GM20431 (cell line): ENCODE results near the gene AKR1E2.

Source experiments
- in situ Hi-C: fragments of 300-500 bp; cut with MseI, MboI; formaldehyde crosslinking; loops from one replicate; pipeline ENCODE4 v1.15.0; 2020; ENCODE audit warnings: low sequenced_read_pairs; ENCODE audit not compliant: unreplicated experiment

AKR1E2 gene

DNA sequence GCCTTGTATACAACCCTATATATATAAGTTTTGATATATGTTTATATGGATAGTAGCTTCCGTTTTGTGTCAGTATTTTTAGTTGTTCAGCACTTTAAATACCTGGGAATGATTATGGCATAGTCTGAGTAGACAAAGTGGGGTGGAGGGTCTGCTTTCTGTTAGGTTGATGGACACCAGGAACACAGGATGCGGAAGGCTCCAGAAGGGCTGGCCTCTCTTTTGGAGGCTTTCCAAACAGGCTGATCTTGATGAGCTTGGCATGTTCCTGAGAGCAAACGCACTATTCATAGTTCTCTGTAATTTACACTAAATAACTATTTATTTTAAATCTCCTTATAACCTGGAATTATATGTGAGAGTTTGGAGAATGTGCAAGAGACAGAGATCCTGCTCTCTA, 12.7 kb downstream of the AKR1E2 start:
- in situ Hi-C loops = loop anchor here (25.0 kb wide), 2 partner anchors 449 to 549 kb away; no protein-coding TSS in a partner anchor

DNA sequence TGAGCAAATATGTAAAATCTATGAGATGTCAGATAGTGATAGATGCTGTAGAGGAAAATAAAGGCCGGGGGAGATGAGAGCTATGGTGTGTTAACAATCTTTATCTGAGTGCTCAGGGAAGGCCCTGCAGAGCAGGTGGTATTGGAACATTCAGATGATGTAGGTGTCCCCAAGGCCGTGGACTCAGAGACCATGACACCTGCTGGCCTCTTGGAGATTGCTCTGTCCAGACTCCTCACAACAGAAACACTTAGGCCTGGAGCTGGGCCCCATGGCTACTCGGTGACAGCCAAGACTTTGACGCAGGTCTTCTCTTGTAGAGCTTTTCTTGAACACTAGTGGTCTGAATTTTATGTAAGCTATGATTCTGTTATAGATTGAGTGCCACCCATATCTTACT, 13.3 kb downstream of the AKR1E2 start:
- in situ Hi-C loops = loop anchor here (25.0 kb wide), 2 partner anchors 448 to 548 kb away; no protein-coding TSS in a partner anchor

DNA sequence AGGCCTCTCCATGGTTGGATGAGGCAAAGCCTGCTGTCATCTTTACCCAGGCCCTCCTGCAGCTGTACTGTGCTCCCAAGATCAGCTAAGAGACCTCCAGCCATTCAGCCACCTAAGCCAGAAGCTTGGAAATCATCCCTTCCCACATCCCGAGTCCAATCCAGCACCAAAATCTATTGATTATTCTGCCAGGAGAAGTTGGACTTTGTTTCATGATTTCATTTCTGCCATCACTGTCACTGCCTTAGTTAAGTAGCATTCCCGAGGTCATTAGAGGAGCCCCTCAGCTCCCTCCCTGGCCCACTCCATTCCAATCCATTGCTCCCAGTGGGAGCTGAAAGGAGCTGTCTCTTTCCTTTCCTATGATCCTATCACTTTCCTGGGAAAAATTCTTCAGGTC, 14.1 kb downstream of the AKR1E2 start:
- in situ Hi-C loops = loop anchor here (25.0 kb wide), 2 partner anchors 447 to 547 kb away; no protein-coding TSS in a partner anchor

DNA sequence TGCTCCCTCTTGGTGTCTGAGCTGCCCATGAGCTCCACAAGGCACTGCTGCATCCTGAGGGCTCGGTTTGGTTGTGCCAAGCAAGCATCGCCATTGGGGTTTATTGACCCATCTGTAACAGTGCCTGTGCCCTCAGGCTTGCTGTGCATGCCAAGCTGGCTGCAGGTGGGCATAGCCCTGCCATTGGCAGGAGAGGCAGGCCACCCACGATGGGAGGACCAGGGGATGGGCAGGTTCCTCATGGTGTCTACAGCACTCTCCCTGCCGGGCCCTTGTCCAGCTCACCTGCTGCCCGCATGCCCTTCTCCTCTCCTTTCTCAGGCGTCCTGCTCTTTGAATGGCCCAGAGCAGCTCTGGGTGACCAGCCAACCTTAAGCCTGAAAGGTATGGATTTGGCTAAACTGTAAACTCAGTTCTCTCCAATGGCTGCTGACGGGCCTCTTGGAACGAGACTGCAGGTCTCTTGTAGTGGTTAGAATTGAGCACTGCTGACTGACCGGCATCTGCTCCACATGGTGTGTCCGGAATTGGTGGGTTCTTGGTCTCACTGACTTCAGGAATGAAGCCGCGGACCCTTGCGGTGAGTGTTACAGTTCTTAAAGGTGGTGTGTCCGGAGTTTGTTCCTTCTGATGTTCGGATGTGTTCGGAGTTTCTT, 17.6 kb downstream of the AKR1E2 start:
- in situ Hi-C loops = loop anchor here (25.0 kb wide), 2 partner anchors 444 to 544 kb away; no protein-coding TSS in a partner anchor

DNA sequence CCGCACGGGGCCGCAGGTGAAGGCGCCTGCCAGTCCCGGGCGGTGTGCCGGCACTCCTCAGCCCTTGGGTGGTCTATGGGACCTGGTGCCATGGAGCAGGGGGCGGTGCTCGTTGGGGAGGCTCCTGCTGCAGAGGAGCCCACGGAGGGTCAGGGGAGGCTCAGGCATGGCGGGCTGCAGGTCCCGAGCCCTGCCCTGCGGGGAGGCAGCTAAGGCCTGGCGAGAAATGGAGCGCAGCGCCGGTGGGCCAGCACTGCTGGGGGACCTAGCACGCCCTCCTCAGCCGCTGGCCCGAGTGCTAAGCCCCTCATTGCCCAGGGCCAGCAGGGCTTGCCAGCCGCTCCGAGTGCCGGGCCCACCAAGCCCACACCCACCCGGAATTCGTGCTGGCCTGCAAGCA, 18.9 kb downstream of the AKR1E2 start:
- in situ Hi-C loops = loop anchor here (25.0 kb wide), 2 partner anchors 442 to 542 kb away; no protein-coding TSS in a partner anchor

DNA sequence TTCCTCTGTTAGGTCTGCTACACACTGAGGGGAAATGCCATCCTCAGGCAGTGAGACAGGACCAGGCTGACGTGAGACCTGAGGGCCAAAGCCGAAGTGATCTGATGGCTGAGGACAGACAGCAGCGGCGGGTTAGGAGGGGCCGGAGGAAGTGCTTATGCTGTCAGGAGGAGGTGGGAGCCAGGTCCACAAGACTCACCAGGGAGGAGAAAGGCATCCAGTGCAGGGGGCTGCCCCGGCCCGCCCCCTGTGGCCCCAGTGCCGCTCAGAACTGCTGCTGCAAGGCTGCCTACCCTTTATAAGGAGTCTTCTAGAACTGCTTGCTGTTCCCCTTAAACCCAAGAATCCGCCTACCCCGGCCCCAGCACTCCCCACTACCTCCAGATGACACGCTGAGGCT, 19.8 kb downstream of the AKR1E2 start:
- in situ Hi-C loops = loop anchor here (25.0 kb wide), 2 partner anchors 442 to 542 kb away; no protein-coding TSS in a partner anchor

DNA sequence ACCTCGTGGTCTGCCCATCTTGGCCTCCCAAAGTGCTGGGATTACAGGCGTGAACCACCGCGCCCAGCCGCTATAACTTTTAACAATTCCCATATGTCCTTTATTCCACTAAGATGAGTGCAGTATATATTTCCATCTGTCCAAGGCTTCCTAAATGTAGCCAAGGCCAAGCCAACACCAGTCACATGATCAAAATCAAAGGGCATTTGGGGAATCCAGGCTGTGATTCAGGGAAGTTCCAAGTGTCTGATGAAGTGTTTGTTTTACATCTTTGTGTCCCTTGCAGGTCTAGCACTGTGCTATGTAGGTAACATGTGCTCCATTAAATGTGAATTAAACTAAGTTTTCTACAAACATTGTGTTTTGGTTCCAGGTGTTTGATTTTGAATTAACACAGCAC, 20.8 kb downstream of the AKR1E2 start:
- in situ Hi-C loops = loop anchor here (25.0 kb wide), 2 partner anchors 441 to 541 kb away; no protein-coding TSS in a partner anchor

DNA sequence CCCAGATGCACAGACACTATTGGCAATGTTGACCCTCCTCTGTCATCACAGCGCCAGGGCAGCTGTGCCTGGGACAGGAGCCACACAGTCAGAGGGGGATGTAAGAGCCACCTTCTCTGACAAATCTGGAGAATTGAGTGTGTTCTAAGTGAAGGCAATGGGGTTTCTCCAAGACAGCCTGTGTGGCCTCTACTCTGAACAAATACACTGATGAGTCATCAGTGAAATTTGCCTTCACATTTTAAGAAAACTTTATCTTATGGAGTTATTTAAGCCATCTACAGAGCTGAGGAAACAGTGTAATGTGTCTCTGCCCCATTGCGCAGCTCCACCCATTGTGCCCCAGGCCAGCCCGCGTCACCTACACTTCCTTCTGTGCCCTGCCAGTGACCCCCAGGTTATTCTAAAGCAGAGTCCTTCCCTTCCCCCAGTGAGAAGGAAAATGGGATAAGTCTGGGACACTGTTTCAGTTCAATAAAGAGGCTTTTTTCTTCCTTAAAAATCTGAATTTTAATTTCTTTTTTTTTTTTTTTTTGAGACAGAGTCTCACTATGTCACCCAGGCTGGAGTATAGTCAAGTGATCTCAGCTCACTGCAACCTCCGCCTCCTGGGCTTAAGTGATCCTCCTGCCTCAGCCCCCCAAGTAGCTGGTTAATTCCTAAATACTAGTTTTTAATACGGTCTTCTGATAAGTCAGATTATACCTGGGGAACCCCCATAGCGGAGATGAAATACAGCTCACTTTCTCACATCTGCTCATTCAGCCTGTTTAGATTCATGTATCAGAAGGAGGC, 21.8 kb downstream of the AKR1E2 start:
- in situ Hi-C loops = loop anchor here (25.0 kb wide), 2 partner anchors 440 to 540 kb away; no protein-coding TSS in a partner anchor

DNA sequence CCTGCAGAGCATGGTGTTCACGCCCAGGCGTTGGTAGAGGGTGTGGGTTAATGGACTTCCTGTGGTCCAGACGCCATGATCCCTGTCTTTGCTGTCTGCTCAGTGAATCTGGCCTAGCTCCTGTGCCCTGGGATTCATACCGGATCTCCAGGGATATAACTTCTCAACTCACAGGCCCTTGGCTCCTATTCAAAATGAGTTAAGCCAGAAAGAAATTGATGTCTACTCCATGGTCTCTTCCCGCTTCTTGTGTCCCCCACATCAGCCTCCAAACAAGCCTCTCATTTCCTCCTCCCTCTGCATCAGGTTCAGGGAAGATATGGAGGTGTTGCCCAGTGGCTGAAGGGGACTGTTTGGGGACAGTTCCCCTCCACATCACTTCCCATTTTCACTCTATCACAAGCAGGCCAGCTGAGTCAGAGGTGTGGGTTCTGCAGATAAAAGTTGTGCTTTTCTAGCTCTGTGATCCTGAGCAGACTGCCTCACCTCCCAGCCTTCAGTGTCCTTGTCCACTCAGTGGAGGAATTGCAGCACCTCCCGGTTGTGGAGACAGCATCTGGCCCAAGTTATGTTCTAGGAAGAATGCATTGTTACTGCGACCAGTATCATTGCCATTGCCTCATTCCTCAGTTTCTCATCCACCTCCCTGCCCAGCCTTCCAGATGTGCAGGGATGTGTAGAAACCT, 22.5 kb downstream of the AKR1E2 start:
- in situ Hi-C loops = loop anchor here (25.0 kb wide), 2 partner anchors 439 to 539 kb away; no protein-coding TSS in a partner anchor

DNA sequence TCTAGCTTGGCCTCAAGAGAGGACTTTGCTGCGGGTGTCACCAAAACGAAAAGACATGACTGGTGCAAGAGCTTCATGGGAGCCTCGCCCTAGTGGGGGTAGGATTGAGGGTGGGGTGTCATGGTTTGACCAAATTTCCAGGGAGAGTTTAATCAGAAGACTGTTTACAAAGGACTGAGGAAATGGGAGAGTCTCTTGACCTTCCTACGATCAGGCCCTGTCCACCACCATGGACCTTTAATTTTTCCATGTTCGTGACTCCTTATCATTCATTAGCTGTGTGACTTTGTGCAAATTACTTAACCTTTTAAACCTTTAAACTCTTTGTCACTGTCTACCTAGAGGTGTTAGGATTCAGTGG, 23.0 kb downstream of the AKR1E2 start:
- in situ Hi-C loops = loop anchor here (25.0 kb wide), 2 partner anchors 438 to 538 kb away; no protein-coding TSS in a partner anchor

DNA sequence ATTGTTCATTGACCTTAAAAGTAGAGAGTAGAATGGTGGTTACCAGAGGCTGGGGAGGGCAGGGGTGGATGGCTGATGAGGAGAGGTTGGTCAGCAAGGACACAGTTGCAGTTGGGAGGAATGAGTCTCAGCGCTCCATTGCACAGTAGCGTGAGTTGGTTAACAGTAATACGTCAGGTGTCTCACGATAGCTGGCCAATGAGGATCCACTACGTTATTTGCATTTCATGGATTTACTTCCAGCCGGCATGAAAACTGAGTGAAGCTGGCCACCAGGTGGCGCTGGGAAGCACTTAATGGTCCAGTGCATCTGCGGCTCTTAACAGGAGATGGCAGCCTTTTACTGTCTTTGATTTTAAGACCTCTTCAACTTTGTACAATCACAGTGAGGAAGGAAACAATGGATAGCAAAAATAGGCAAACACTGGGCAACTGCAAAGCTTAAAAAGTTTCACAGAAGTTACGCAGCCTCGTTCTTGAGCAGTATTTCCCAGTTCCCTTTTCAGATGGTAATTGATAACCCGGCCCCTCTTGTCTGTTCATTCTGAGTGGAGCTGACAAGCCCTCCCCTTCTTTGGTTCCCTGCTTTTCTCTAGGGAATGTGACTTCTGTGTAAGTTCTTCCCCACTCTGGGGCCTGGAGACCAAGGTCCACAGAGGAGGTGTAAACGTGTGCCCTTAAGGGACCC, 23.7 kb downstream of the AKR1E2 start:
- in situ Hi-C loops = loop anchor here (25.0 kb wide), 2 partner anchors 438 to 538 kb away; no protein-coding TSS in a partner anchor

DNA sequence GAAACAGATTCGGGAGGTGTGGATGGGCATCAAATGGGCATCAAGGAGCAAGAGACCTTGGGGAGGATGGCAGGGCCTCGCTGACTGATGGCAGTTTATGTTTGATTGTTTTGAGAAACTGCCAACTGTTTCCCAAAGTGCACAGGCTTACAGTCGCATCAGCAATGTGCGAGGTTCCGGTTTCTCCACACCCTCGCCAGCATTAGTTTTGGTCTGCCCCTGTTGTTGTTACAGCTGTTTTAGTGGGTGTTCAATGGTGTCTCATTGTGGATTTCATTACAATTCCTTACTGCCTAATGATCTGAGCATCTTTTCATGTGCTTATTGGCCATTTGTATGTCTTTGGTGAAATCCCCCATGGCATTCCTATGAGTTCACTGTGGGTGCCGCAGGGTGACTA, 24.4 kb downstream of the AKR1E2 start:
- in situ Hi-C loops = no loop called here

DNA sequence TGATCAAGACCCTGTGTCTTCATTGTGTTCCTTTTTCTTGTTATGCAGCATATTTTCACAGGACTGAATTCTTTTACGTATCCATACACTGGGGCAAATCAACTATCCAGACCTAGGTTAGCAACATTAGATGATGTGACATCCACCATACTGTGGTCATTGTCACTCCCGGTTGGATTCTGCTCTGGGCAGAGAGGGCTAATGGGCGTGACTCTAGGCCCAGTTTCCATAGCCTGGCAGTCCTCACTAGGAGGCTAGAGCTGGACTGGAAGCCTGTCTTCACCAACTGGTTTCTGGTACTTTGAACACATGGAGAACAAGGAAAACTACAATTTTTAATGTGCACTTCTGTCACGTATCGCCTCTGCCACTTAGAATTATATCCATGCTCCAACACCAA, 25.2 kb downstream of the AKR1E2 start:
- in situ Hi-C loops = no loop called here

DNA sequence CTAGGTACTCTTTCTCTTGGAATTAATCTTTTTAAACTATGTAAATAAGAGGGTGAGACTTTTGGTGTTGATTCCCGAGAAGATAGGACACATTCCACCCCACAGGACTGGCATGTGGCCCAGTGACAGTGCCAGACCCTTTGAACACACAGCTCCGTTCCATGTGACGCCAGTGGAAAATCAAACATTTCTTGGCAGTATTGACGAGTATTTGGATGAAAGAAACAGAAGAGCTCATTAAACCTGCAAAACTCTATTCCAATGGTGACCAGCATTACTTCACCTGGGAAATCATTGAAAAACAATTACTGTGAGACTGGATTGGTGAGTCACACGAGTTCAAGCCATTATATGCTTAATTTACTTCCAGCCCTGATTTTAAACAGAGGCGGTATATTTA, 25.8 kb downstream of the AKR1E2 start:
- in situ Hi-C loops = no loop called here

DNA sequence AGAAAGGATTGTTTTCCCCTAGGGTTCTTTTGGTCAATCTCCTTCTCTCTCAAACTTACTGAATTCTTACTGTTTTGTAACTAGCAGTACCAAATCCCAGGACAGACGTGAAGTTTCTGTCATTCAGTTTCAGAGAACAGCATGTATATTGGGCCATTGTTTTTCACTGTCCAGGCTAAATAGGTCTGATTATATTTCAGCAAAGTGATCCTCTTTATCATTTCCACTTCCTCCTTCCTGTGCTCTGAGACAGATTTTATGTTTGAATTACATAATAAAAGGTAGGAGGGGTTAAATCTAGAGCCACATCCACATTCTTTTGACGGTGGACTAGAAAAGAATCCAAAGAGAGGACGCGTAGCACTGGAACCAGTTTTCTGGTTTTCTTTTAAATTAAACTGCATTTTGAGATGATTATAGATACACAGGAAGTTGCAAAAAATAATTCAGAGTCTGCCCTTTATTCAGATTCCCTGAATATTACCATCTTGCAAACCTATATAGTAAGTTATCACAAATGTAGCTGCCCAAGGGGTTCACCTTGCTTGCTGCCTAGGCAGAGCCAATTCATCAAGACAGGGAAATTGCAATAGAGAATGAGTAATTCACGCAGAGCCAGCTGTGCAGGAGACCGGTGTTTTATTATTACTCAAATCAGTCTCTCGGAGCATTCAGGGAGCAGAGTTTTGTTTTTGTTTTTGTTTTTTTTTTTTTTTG, 40.1 kb downstream of the AKR1E2 start:
- in situ Hi-C loops = no loop called here

DNA sequence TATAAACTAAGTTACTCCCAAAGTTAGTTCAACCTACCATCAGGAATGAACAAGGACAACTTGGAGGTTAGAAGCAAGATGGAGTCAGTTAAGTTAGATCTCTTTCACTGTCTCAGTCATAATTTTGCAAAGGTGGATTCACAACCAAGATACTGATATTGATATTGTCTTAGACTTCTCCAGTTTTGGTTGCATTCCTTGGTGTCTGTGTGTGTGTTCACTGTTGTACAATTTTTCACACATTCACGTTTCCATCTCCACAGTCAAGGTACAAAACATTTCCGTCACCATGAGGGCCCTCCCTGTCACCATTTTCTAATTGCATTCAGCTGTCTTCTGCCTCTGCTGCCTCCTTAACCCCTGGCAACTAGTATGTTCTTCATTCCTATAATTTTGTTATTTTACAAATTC, 41.1 kb downstream of the AKR1E2 start:
- in situ Hi-C loops = no loop called here

DNA sequence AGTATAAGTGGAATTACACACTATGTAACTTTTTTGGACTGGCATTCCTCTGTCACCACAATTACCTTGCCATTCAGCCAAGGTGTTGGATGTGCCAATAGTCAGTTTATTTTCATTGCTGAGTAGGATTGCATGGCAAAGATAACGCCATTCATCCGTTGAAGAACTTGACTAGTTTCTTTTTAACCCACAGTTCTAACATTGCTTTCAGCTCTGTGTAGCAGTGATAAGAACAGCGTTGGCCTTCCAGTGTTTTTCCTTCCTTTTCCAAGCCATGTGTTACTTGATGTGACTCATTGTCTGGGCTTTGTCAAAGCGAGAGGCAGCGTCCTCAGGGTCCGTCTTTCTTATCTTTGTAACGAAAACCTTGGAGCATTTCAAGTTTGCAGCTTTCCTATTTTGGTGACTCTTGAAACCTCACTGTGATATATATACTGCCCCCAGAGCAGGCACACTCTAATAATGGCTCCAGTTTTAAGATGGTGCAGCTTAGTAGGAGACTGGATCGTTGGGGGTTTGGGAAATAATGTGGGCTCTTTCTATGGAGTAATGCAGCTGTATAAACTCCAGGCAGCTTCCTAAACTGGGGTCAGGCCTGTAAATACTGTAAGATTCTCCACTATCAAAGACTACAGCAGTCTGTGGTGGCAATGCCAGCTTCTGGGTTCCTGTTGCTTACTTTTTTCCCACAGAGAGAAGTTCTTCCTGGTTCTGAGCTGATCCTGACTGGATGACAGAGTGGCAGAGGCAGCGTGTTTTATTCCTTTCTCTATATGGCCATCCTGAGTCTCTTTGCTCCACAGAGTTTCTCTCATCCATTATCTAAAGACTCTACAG, 41.7 kb downstream of the AKR1E2 start:
- in situ Hi-C loops = no loop called here

DNA sequence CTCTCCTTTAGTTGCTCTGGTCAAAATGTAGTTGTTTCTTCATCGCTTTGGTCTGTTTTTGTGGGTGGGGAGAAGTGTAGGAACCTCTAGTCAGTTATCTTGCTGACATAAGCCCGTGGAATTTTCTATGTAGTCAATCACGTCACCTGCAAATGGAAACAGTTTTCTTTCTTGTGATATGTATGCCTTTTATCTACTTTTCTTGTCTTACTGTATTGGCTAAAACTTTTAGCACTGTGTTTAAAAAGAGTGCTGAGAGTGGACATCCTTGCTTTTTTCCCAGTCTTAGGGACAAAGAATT, 42.3 kb downstream of the AKR1E2 start:
- in situ Hi-C loops = no loop called here

DNA sequence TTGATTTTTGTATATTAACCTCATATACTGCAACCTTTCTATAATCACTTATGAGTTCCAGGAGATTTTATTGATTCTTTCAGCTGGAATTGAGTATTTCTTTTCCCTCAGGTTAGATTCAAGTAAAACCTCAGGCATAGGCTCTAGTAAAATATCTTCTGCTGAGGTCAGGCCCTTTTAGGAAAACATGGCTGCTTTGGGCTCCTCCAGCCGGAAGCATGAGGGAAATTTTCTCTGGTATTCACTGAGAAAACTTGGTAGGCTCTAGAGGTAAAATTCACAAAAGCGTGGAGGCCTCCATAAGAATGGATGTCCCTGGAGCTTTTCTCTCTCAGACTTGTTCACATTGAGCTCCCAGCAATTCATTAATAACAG, 56.7 kb downstream of the AKR1E2 start:
- in situ Hi-C loops = no loop called here
